ENCODE data around the gene LMNA.

DNA sequence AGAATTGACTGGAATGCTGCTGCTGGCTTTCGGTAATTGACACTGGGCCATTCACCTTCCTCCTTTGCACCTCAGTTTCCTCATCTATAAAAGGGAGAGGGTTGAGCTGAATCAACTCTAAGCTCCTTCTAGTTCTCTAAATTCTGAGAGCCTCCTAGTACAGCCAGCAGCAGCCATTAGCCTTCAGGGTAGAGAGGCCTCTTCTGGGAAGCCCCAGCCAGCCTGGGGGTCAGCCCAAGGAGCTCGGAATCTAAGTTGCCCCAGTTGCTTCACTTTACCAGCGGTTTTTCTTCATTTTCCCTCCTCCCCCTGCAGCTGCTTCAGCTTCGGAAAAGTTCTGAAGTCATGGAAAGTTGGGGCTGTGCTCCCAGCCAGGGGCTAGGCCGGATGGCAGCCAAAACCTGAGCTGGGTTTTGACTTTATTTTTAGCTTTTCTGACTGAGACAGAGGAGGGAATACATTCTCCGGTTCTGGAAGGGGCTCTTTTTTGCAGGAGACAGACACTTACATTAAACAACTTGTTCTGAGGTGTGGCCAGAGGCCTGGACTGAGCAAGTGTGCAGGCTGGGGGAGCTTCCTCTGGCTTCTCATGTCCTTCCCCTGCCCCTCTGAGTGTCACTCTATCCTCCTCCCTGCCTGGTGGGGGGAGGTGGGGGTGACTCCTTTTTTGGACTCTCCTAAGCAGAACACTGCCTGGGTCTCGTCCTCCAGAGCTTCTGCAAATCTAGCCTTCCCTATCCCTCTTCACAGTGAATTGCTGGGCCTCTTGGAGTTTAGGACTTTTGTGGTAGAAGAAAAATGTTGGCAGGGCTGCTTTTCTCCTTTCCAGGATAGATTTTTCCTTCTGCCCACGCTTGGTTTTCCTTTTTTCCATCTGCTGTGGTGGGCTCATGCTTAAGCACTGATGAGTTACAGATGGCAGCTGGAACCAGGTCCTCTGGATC is 14.4 kb downstream of the LMNA start:
- TF ChIP-seq, protein P1, sequence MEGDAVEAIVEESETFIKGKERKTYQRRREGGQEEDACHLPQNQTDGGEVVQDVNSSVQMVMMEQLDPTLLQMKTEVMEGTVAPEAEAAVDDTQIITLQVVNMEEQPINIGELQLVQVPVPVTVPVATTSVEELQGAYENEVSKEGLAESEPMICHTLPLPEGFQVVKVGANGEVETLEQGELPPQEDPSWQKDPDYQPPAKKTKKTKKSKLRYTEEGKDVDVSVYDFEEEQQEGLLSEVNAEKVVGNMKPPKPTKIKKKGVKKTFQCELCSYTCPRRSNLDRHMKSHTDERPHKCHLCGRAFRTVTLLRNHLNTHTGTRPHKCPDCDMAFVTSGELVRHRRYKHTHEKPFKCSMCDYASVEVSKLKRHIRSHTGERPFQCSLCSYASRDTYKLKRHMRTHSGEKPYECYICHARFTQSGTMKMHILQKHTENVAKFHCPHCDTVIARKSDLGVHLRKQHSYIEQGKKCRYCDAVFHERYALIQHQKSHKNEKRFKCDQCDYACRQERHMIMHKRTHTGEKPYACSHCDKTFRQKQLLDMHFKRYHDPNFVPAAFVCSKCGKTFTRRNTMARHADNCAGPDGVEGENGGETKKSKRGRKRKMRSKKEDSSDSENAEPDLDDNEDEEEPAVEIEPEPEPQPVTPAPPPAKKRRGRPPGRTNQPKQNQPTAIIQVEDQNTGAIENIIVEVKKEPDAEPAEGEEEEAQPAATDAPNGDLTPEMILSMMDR (IDR thresholded peaks at IDR 0.05) = no peak
- no peak for TF ChIP-seq POLR2A (IDR thresholded peaks at IDR 0.05)

All from Peyer's patch (tissue), 4 donors.